HepG2 (cell line): ENCODE results near the gene KIF2C. TPM values are rescaled to one million over a fixed set of nuclear protein-coding genes. Genes with fewer than 3 reads are reported as not detected.

ENCODE experiments used
- CEBPZ ChIP-seq: IDR thresholded peaks from 2 replicates; pipeline ENCODE4 v1.6.1; 2012; ENCODE audit warnings: low read length, improper control_type of control experiment
- DBP ChIP-seq: sonication (generic); formaldehyde crosslinking; IDR thresholded peaks from 2 replicates; pipeline ENCODE4 v1.4.0; 2020; ENCODE audit warnings: missing genetic modification reagents; ENCODE audit errors: not compliant biosample characterization
- MAF1 ChIP-seq: sonication (generic); formaldehyde crosslinking; IDR thresholded peaks from 2 replicates; pipeline ENCODE4 v1.5.0; 2020; ENCODE audit warnings: missing genetic modification reagents, borderline replicate concordance
- NFE2L2 ChIP-seq: fragments of 150-350 bp; IDR thresholded peaks from 2 replicates; pipeline ENCODE4 v1.6.1; 2014; ENCODE audit warnings: low read length
- NFKBIZ ChIP-seq: IDR thresholded peaks from 2 replicates; pipeline ENCODE4 v1.6.1; 2018; ENCODE audit warnings: missing genetic modification reagents, missing compliant biosample characterization
- PAF1 ChIP-seq: IDR thresholded peaks from 2 replicates; pipeline ENCODE4 v1.6.1; 2016; ENCODE audit warnings: missing genetic modification reagents, missing compliant biosample characterization
- TOPORS ChIP-seq: sonication (generic); formaldehyde crosslinking; IDR thresholded peaks from 2 replicates; pipeline ENCODE4 v1.8.0; 2023; ENCODE audit warnings: mild to moderate bottlenecking, missing genetic modification reagents
- TRIM24 ChIP-seq: sonication (generic); formaldehyde crosslinking; IDR thresholded peaks from 2 replicates; pipeline ENCODE4 v1.8.0; 2022; ENCODE audit warnings: mild to moderate bottlenecking, missing genetic modification reagents
- ZBTB2 ChIP-seq: sonication (generic); formaldehyde crosslinking; IDR thresholded peaks from 2 replicates; pipeline ENCODE4 v1.8.0; 2022; ENCODE audit warnings: low read depth, missing genetic modification reagents
- ZNF30 ChIP-seq: sonication (generic); formaldehyde crosslinking; IDR thresholded peaks from 2 replicates; pipeline ENCODE4 v1.5.0; 2020; ENCODE audit warnings: mild to moderate bottlenecking, missing genetic modification reagents
- ZNF331 ChIP-seq: sonication (generic); formaldehyde crosslinking; IDR thresholded peaks from 2 replicates; pipeline ENCODE4 v1.4.0; 2020; ENCODE audit warnings: missing genetic modification reagents
- ZNF382 ChIP-seq: sonication (generic); formaldehyde crosslinking; IDR thresholded peaks from 2 replicates; pipeline ENCODE4 v1.5.0; 2020; ENCODE audit warnings: missing genetic modification reagents, mild to moderate bottlenecking, borderline replicate concordance
- ZNF549 ChIP-seq: sonication (generic); formaldehyde crosslinking; IDR thresholded peaks from 2 replicates; pipeline ENCODE4 v1.5.0; 2020; ENCODE audit warnings: missing genetic modification reagents
- ZXDC ChIP-seq: sonication (generic); formaldehyde crosslinking; IDR thresholded peaks from 2 replicates; pipeline ENCODE4 v1.5.0; 2020; ENCODE audit warnings: mild to moderate bottlenecking, missing genetic modification reagents
- polyA plus RNA-seq, 8 experiments: library from polyadenylated mRNA; depleted of rRNA in 3 of 8; stranded (reverse) in 7 of 8; unstranded in 1 of 8; fragments of >200 nt; fragmentation: Illumina TruSeq in 4 of 8; extraction: Trizol in 4 of 8; gene quantifications; 2 replicates each; pipeline versions ENCODE4 v1.2.1 to v1.2.3, GENCODE V29; 2011 to 2016; ENCODE audit warnings: low read depth in 4 of 8, missing spikeins in 1 of 8, mixed read lengths in 1 of 8; ENCODE audit not compliant: insufficient read depth in 1 of 8
- total RNA-seq, 5 experiments: library from RNA; depleted of rRNA; stranded (reverse); fragments of >200 nt; fragmentation: Illumina TruSeq; extraction: Trizol; gene quantifications; 2 replicates each; pipeline ENCODE4 v1.2.3, GENCODE V29; 2016; ENCODE audit warnings: low read depth in 1 of 5
- TF ChIP-seq, protein P1 (sequence below): sonication (generic); formaldehyde crosslinking; IDR thresholded peaks from 2 replicates; pipeline ENCODE4 v1.4.0; 2020; ENCODE audit warnings: missing genetic modification reagents, borderline replicate concordance
- TF ChIP-seq, protein P2 (sequence below): IDR thresholded peaks from 2 replicates; pipeline ENCODE4 v1.6.1; 2016; ENCODE audit warnings: missing compliant biosample characterization, missing genetic modification reagents, borderline replicate concordance

Gene KIF2C
- total and polyA plus RNA-seq, 2 of the 13 experiments (the other 11 are each of a cell fraction or from before 2014, with no cell fraction given): 29.7 to 53.7 TPM

DNA sequence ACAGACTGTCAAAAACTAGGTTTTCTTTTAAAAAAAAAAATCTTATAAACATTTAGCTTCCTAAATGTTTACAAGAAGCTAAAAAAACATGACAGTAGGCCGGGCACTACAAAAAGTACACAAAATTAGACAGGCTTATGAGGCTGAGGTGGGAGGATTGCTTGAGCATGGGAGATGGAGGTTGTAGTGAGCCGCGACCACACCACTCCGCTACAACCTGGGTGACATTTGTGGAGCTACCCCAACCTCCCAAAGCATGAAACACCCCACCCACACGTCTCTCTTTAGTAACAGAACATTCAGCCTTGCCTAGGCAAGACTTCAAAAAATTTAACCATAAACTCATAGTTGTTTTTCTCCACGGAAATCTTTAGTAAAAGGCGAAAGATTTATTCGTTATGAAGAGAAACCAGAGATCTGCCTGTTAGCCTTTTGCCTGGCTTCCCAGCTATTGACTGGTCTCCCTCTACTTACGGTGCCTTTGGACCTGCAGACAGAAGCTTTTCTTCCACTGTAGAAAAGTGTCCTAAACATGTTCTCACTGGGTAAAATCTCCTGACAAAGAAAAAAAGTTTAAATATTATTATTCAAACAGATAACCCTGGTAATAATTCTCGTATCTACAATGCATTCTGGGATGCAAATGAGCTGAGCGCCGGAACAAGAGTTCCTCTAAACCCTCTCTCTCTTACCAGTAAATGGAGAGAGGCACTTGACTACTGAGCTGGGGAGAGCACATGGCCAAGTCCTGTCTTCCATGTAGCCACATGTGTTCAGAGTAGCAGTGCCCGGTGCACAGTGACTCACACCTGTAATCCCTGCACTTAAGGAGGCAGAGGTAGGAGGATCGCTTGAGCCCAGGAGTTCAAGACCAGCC, 17.9 kb upstream of the KIF2C start (continued):
- TF ChIP-seq, protein P1, sequence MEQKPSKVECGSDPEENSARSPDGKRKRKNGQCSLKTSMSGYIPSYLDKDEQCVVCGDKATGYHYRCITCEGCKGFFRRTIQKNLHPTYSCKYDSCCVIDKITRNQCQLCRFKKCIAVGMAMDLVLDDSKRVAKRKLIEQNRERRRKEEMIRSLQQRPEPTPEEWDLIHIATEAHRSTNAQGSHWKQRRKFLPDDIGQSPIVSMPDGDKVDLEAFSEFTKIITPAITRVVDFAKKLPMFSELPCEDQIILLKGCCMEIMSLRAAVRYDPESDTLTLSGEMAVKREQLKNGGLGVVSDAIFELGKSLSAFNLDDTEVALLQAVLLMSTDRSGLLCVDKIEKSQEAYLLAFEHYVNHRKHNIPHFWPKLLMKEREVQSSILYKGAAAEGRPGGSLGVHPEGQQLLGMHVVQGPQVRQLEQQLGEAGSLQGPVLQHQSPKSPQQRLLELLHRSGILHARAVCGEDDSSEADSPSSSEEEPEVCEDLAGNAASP (CRISPR knock-in tag): peak; percentile 77
- no peak for TF ChIP-seq CEBPZ
- TF ChIP-seq ZNF382: no peak
- TF ChIP-seq MAF1 (CRISPR knock-in tag): no peak
- TF ChIP-seq ZNF30 (CRISPR knock-in tag): no peak
- TF ChIP-seq ZNF331: peak; percentile 94
- TF ChIP-seq, protein P2, sequence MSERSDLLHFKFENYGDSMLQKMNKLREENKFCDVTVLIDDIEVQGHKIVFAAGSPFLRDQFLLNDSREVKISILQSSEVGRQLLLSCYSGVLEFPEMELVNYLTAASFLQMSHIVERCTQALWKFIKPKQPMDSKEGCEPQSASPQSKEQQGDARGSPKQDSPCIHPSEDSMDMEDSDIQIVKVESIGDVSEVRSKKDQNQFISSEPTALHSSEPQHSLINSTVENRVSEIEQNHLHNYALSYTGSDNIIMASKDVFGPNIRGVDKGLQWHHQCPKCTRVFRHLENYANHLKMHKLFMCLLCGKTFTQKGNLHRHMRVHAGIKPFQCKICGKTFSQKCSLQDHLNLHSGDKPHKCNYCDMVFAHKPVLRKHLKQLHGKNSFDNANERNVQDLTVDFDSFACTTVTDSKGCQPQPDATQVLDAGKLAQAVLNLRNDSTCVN (CRISPR knock-in tag): no peak
- no peak for TF ChIP-seq TRIM24 (CRISPR knock-in tag)
- no peak; the same call in 1 of the 2 replicates for TF ChIP-seq ZXDC (CRISPR knock-in tag)
- TF ChIP-seq PAF1 (CRISPR knock-in tag): no peak
- no peak for TF ChIP-seq ZBTB2 (CRISPR knock-in tag)
- peak; percentile 82 for TF ChIP-seq NFKBIZ (CRISPR knock-in tag)
- TF ChIP-seq DBP: no peak
- peak; percentile 26; the same call in 1 of the 2 replicates for TF ChIP-seq NFE2L2
- TF ChIP-seq ZNF549: no peak
- TF ChIP-seq TOPORS: 0 out of 2 replicates have a peak, but pooled peaks have one; percentile 53
